Type B pancreatic cell (in vitro differentiated cells): Measurements from ENCODE around the gene SZT2. TPM values are rescaled to one million over a fixed set of nuclear protein-coding genes. Genes with fewer than 3 reads are reported as not detected.

ENCODE experiments used
- DNase-seq: peaks from one replicate; pipeline ENCODE4 v3.0.0; 2021; ENCODE audit warnings: mixed read lengths; ENCODE audit not compliant: unreplicated experiment; ENCODE audit errors: extremely low spot score
- H3K27ac Mint-ChIP-seq: 2 replicates; pipeline ENCODE4 v1.8.0; 2021; ENCODE audit warnings: mild to moderate bottlenecking, mixed read lengths
- H3K27me3 Mint-ChIP-seq: 2 replicates; pipeline ENCODE4 v1.8.0; 2021; ENCODE audit warnings: mixed read lengths
- H3K36me3 Mint-ChIP-seq: 2 replicates; pipeline ENCODE4 v1.8.0; 2021; ENCODE audit warnings: mixed read lengths
- H3K4me1 Mint-ChIP-seq: one replicate; pipeline ENCODE4 v1.8.0; 2021; ENCODE audit warnings: mixed read lengths; ENCODE audit not compliant: unreplicated experiment
- H3K4me3 Mint-ChIP-seq: 2 replicates; pipeline ENCODE4 v1.8.0; 2021; ENCODE audit warnings: mild to moderate bottlenecking, mixed read lengths
- H3K9me3 Mint-ChIP-seq: 2 replicates; pipeline ENCODE4 v1.8.0; 2021; ENCODE audit warnings: mixed read lengths
- CTCF ChIP-seq: fragments of 200-600 bp; sonication (generic); conservative IDR thresholded peaks from 2 replicates; pipeline ENCODE4 v1.5.0; 2021; ENCODE audit warnings: antibody characterized with exemption, mild to moderate bottlenecking
- total RNA-seq: library from RNA; stranded (reverse); gene quantifications from 2 replicates; pipeline ENCODE4 v1.2.1, GENCODE V29; 2021; ENCODE audit warnings: low replicate concordance

SZT2 gene
- total RNA-seq, 1 donor from 2014 or later: 65.7 TPM

GRCh38 chr1:43442756-43443155 lies 53.1 kb downstream of the SZT2 start:
- Mint-ChIP-seq H3K27ac (no peak overlapping the region), H3K36me3 (peaks cover 17% of the 10 kb centered on the region), H3K27me3 (no peaks in the 10 kb centered on the region), H3K4me1 (peaks cover 14% of the 10 kb centered on the region), H3K9me3 (no peaks in the 10 kb centered on the region), H3K4me3 (no peak overlapping the region)
- TF ChIP-seq CTCF: no peak
- DNase-seq: no peak

GRCh38 chr1:43443197-43443946 lies 53.7 kb downstream of the SZT2 start:
- Mint-ChIP-seq H3K9me3 (no peaks in the 10 kb centered on the region), H3K27ac (no peak overlapping the region), H3K4me3 (no peak overlapping the region), H3K36me3 (peaks cover 14% of the 10 kb centered on the region), H3K4me1 (peaks cover 14% of the 10 kb centered on the region), H3K27me3 (no peaks in the 10 kb centered on the region)
- TF ChIP-seq CTCF: no peak
- no peak for DNase-seq

- no peak for DNase-seq
- peaks cover 14% of the 10 kb centered on the region for H3K4me1 Mint-ChIP-seq
- H3K36me3 Mint-ChIP-seq: peaks cover 17% of the 10 kb centered on the region
- no peaks in the 10 kb centered on the region for H3K9me3 Mint-ChIP-seq
- no peak overlapping the region for H3K27ac Mint-ChIP-seq
- no peak overlapping the region for H3K4me3 Mint-ChIP-seq
- H3K27me3 Mint-ChIP-seq: no peaks in the 10 kb centered on the region
- TF ChIP-seq CTCF: no peak
Measured at GRCh38 chr1:43444151-43444828, 54.6 kb downstream of the SZT2 start.

- peaks cover 14% of the 10 kb centered on the region for H3K4me1 Mint-ChIP-seq
- H3K9me3 Mint-ChIP-seq: no peaks in the 10 kb centered on the region
- TF ChIP-seq CTCF: no peak
- peaks cover 18% of the 10 kb centered on the region for H3K36me3 Mint-ChIP-seq
- no peak for DNase-seq
- H3K27me3 Mint-ChIP-seq: no peaks in the 10 kb centered on the region
- H3K4me3 Mint-ChIP-seq: no peak overlapping the region
- H3K27ac Mint-ChIP-seq: no peak overlapping the region
Measured at GRCh38 chr1:43444836-43445235, 55.1 kb downstream of the SZT2 start.

GRCh38 chr1:43445606-43446387 lies 56.1 kb downstream of the SZT2 start:
- Mint-ChIP-seq H3K4me3 (no peak overlapping the region), H3K36me3 (peaks cover 20% of the 10 kb centered on the region), H3K9me3 (no peaks in the 10 kb centered on the region), H3K27ac (no peak overlapping the region), H3K27me3 (no peaks in the 10 kb centered on the region), H3K4me1 (peaks cover 14% of the 10 kb centered on the region)
- no peak for TF ChIP-seq CTCF
- DNase-seq: no peak
